Activated CD4-positive, CD25-positive, alpha-beta regulatory T cell treated with anti-CD3 and anti-CD28 coated beads, Interleukin-2, amount 50 U/mL, for 24 hours (primary cell): ENCODE data around the gene CFD.

Experiments
- ATAC-seq, 2 donors: fragments of 150-1000 bp; cut with Tn5 transposase; one replicate each; pipeline ENCODE4 v1.10.0; 2021; ENCODE audit warnings: mild to moderate bottlenecking in 1 of 2, moderate library complexity in 1 of 2

The CFD gene

DNA sequence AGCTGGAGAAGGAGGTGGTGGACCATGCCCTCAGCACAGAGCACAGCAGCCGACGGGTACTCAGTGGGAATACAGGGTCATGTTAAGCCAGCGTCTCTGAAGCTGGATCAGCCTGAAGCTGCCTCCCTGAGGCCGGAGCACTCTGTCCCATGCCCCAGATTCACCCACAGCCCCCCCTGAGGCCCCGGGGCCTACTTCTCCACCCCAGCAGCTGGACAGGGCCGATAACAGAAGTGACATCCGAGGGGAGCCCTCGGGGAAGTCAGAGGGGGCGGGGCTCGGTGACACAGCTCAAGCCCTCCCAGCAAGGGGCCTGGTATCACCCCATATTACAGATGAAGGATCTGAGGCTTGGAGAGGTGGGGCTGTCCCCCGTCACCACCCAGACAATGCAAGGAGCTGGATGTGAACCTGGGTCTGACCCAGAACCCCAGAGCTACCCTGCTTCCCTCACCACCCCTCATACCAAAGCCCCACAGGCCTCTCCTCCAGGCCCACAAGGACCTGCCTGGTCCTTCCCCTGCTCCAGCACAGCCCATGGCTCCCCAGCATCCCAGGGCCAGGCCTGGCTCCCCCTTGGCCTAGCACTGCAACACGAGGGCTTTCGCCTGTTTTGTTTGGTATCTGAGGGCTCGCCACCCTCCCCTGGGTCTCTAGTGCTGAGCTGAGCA lies 47.9 kb downstream of the CFD start:
- ATAC-seq: no peak

DNA sequence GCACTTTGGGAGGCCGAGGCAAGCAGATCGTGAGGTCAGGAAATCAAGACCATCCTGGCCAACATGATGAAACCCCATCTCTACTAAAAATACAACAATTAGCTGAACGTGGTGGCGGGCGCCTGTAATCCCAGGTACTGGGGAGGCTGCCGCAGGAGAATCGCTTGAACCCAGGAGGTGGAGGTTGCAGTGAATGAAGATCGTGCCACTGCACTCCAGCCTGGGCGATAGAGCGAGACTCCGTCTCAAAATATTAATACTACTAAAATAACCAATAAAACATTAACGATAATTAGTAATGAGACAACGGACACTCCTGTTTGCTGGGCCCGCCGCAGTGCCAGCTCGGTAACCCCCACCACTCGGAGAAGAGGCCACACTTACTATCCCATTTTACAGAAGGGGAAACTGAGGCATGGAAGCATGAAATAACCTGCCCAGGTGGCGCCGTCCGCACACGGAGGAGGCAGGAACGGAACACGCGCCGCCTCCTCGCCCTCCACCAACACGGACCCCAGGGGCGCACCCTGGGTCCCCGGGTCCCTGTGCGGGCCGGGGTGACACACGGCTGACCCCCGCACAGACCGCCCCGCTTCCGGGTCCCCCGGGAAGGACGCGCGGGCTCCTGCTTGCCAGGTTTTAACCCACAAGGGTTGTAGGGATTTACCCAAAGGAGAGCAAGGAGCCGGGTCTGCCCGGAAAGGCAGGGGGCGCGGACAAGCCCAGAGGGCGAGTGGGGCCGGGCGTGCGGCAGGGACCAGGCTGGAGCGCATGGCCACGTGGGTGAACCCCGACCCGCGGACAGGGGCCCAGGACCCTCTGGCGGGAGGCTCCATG lies 52.0 kb downstream of the CFD start:
- ATAC-seq: no peak

GRCh38 chr19:912181-913079 lies 53.0 kb downstream of the CFD start:
- ATAC-seq: no peak
